Spleen (tissue), 13 donors: ENCODE results near the gene GOLGA6L6. TPM values are rescaled to one million over a fixed set of nuclear protein-coding genes. Genes with fewer than 3 reads are reported as not detected.
A peak's percentile ranks its signal among the peaks of the same experiment; 100 is the strongest.
"Not testable (repeated sequence)": the region's sequence is repeated elsewhere in the genome, so short reads cannot be mapped to it uniquely, and the experiment has no call there.

Experiments
- DNase-seq: peaks from one replicate; pipeline ENCODE4 v3.0.0-alpha.2; 2020
- H3K27ac ChIP-seq, 8 donors: fragments of 200-600 bp; sonication (generic) in 7 of 8; 1 replicate in 4 of 8; 2 replicates in 4 of 8; pipeline versions ENCODE4 v1.5.0 to v1.8.0; 2016 to 2021; ENCODE audit warnings: inconsistent platforms in 4 of 8, mild to moderate bottlenecking in 4 of 8, moderate library complexity in 1 of 8
- H3K27me3 ChIP-seq, 7 donors: fragments of 200-600 bp; sonication (generic) in 6 of 7; replicated peaks in 1 of 7; 1 replicate in 4 of 7; 2 replicates in 3 of 7; pipeline versions ENCODE4 v1.5.0 to v1.8.0; 2016 to 2021; ENCODE audit warnings: inconsistent platforms in 3 of 7, mild to moderate bottlenecking in 1 of 7
- H3K36me3 ChIP-seq, 6 donors: fragments of 200-600 bp; sonication (generic) in 5 of 6; 1 replicate in 4 of 6; 2 replicates in 2 of 6; pipeline versions ENCODE4 v1.5.0 to v1.8.0; 2016 to 2021; ENCODE audit warnings: inconsistent platforms in 2 of 6
- H3K4me1 ChIP-seq, 6 donors: fragments of 200-600 bp; sonication (generic) in 5 of 6; 1 replicate in 3 of 6; 2 replicates in 3 of 6; pipeline versions ENCODE4 v1.5.0 to v1.8.0; 2016 to 2021; ENCODE audit warnings: inconsistent platforms in 3 of 6
- H3K4me3 ChIP-seq, 8 donors: fragments of 200-600 bp; sonication (generic) in 7 of 8; 1 replicate in 4 of 8; 2 replicates in 4 of 8; pipeline versions ENCODE4 v1.5.0 to v1.8.0; 2016 to 2021; ENCODE audit warnings: inconsistent platforms in 4 of 8, mild to moderate bottlenecking in 4 of 8, moderate library complexity in 2 of 8
- H3K9me3 ChIP-seq, 8 donors: fragments of 200-600 bp; sonication (generic) in 7 of 8; 1 replicate in 4 of 8; 2 replicates in 4 of 8; pipeline versions ENCODE4 v1.5.0 to v1.8.0; 2016 to 2021; ENCODE audit warnings: inconsistent platforms in 4 of 8
- WGBS, 5 donors: extraction: QIAGEN DNeasy Blood & Tissue Kit in 3 of 5; methylation state at CpG; one replicate each; pipeline versions ENCODE4 v1.1.5 to v1.1.7; 2013 to 2018; 5-methylcytosine and 5-hydroxymethylcytosine counted together
- intact Hi-C: fragments of 100-400 bp; cut with DNase I; formaldehyde crosslinking; loops from one replicate; pipeline ENCODE4 v1.15.0; 2023; ENCODE audit warnings: low total_unique reads
- long read RNA-seq, 2 donors: transcript quantifications; one replicate each; lab custom pipeline, GENCODE V29; 2026
- polyA plus RNA-seq, 3 donors: library from polyadenylated mRNA; stranded (reverse); fragments of 200-250 nt; gene quantifications; one replicate each; pipeline ENCODE4 v1.2.1, GENCODE V29; 2013
- total RNA-seq, 7 donors: library from RNA; depleted of rRNA in 3 of 7; stranded (reverse); fragments of >200 nt in 3 of 7; fragmentation: NEBNext Ultra II Directional in 4 of 7; extraction: Animal tissue kit (Norgen Biotek cat#: 25700) in 4 of 7; gene quantifications; one replicate each; pipeline versions ENCODE4 v1.1.0 to v1.2.1, GENCODE V29; 2016 to 2021
- donor health status: healthy with polysubstance abuse.
- donor health status: DM: no; HTN: no; CAD: no; lungs with moderate emphysema.
- donor health status: DM: no; HTN: no; CAD: no.
- donor health status: Bipolar disorder and iron deficiency.
- donor health status: healthy.
- donor health status: DM: no; HTN: no; CAD: no.
- donor health status: DM: yes; HTN: yes; CAD: no.

GOLGA6L6 gene
- total RNA-seq = not detected
- under 1 TPM in 1 of 3 donors, not detected in 2; 0.02 TPM for polyA plus RNA-seq
- long read RNA-seq, donor 1 = 0 reads
- long read RNA-seq, donor 2 = 0 reads

- H3K9me3 ChIP-seq, intact Hi-C loops, H3K36me3 ChIP-seq, H3K27me3 ChIP-seq, DNase-seq, H3K4me3 ChIP-seq, H3K27ac ChIP-seq, H3K4me1 ChIP-seq: not testable (repeated sequence)
- WGBS, 5 donors = 73 to 91% (median 86%) methylated on average over 4 of the region's 7 CpGs
These were observed at the start of gene GOLGA6L6 for GRCh38 chr15:20541700-20542099. Gene GOLGA6L6 (minus strand): TSS chr15:20541800. CDS start chr15:20541709, 91 bp downstream.

- H3K27ac ChIP-seq, H3K4me1 ChIP-seq, H3K36me3 ChIP-seq, H3K9me3 ChIP-seq, H3K4me3 ChIP-seq, DNase-seq, intact Hi-C loops, H3K27me3 ChIP-seq: not testable (repeated sequence)
- no CpG with 5 or more reads among the region's 2 CpGs for WGBS, 5 donors
These were observed 48.5 kb upstream of the GOLGA6L6 start for GRCh38 chr15:20590069-20590468.

GRCh38 chr15:20586821-20587220, 45.2 kb upstream of the GOLGA6L6 start:
- H3K4me1 ChIP-seq, intact Hi-C loops, H3K4me3 ChIP-seq, H3K27me3 ChIP-seq, H3K36me3 ChIP-seq, H3K9me3 ChIP-seq, H3K27ac ChIP-seq: not testable (repeated sequence)
- DNase-seq = peak; percentile 8
- 60 to 98% (median 75%) methylated on average over 1 to 2 of the region's 3 CpGs; no CpG with 5 or more reads in 1 of the 5 donors for WGBS, 5 donors

- DNase-seq = peak; percentile 54
- 14 to 89% (median 80%) methylated on average over 1 to 8 of the region's 18 CpGs for WGBS, 5 donors
- H3K27ac ChIP-seq, H3K4me3 ChIP-seq, H3K36me3 ChIP-seq, H3K27me3 ChIP-seq, H3K9me3 ChIP-seq, H3K4me1 ChIP-seq, intact Hi-C loops: not testable (repeated sequence)
These were observed 41.1 kb upstream of the GOLGA6L6 start for GRCh38 chr15:20582726-20583115.

- H3K4me3 ChIP-seq, H3K36me3 ChIP-seq, H3K27me3 ChIP-seq, DNase-seq, H3K4me1 ChIP-seq, H3K9me3 ChIP-seq, H3K27ac ChIP-seq, intact Hi-C loops: not testable (repeated sequence)
- 58 to 81% (median 80%) methylated on average over 6 to 11 of the region's 39 CpGs; no CpG with 5 or more reads in 2 of the 5 donors for WGBS, 5 donors
These were observed 40.6 kb upstream of the GOLGA6L6 start for GRCh38 chr15:20582109-20582725.

- 63 to 90% (median 86%) methylated on average over 9 to 16 of the region's 62 CpGs; no CpG with 5 or more reads in 2 of the 5 donors for WGBS, 5 donors
- H3K4me1 ChIP-seq, H3K9me3 ChIP-seq, H3K4me3 ChIP-seq, H3K27ac ChIP-seq, intact Hi-C loops, H3K27me3 ChIP-seq, H3K36me3 ChIP-seq: not testable (repeated sequence)
- DNase-seq = peak; percentile 14
These were observed 39.9 kb upstream of the GOLGA6L6 start for GRCh38 chr15:20581261-20582108.

GRCh38 chr15:20579662-20580061, 38.1 kb upstream of the GOLGA6L6 start:
- H3K4me3 ChIP-seq, H3K27ac ChIP-seq, H3K27me3 ChIP-seq, H3K36me3 ChIP-seq, H3K9me3 ChIP-seq, intact Hi-C loops, H3K4me1 ChIP-seq: not testable (repeated sequence)
- DNase-seq = peak; percentile 62
- 88 to 91% (median 91%) methylated on average over 10 to 11 of the region's 14 CpGs; no CpG with 5 or more reads in 2 of the 5 donors for WGBS, 5 donors

- H3K27me3 ChIP-seq, H3K27ac ChIP-seq, H3K9me3 ChIP-seq, DNase-seq, H3K36me3 ChIP-seq, H3K4me3 ChIP-seq, H3K4me1 ChIP-seq, intact Hi-C loops: not testable (repeated sequence)
- 87 to 97% (median 93%) methylated on average over 2 to 7 of the region's 19 CpGs for WGBS, 5 donors
These were observed 9.7 kb upstream of the GOLGA6L6 start for GRCh38 chr15:20551289-20551688.

GRCh38 chr15:20505926-20506658, 35.5 kb downstream of the GOLGA6L6 start:
- H3K4me1 ChIP-seq, DNase-seq, H3K36me3 ChIP-seq, H3K9me3 ChIP-seq, H3K4me3 ChIP-seq, H3K27ac ChIP-seq, H3K27me3 ChIP-seq, intact Hi-C loops: not testable (repeated sequence)
- 28 to 57% methylated on average over 12 to 25 of the region's 87 CpGs; no CpG with 5 or more reads in 3 of the 5 donors for WGBS, 5 donors

GRCh38 chr15:20502839-20503238, 38.8 kb downstream of the GOLGA6L6 start:
- H3K4me1 ChIP-seq, H3K9me3 ChIP-seq, H3K36me3 ChIP-seq, H3K27me3 ChIP-seq, DNase-seq, H3K4me3 ChIP-seq, H3K27ac ChIP-seq, intact Hi-C loops: not testable (repeated sequence)
- WGBS, 5 donors = no CpG with 5 or more reads among the region's 3 CpGs
